SK-N-SH treated with all-trans-retinoic acid at 6 μM for 48 hours (cell line): ENCODE results near the gene AGL.
"Not testable (repeated sequence)": the region's sequence is repeated elsewhere in the genome, so short reads cannot be mapped to it uniquely, and the experiment has no call there.

Experiments used
- ATAC-seq: fragments of 200-7000 bp; cut with Tn5 transposase; 3 replicates; pipeline ENCODE4 v1.9.1; 2020; ENCODE audit warnings: mild to moderate bottlenecking, moderate library complexity
- ARNTL ChIP-seq: fragments of 450-650 bp; formaldehyde crosslinking; IDR thresholded peaks from 2 replicates; pipeline ENCODE4 v1.5.0; 2020; ENCODE audit warnings: low read depth, mild to moderate bottlenecking, moderate library complexity, borderline replicate concordance
- BACH2 ChIP-seq: fragments of 250-450 bp; sonication (Bioruptor Pico); IDR thresholded peaks from 2 replicates; pipeline ENCODE4 v1.9.0; 2021; ENCODE audit warnings: mild to moderate bottlenecking, borderline replicate concordance
- CSDC2 ChIP-seq: fragments of 250-450 bp; sonication (Bioruptor Pico); IDR thresholded peaks from 2 replicates; pipeline ENCODE4 v1.5.0; 2020; ENCODE audit warnings: mild to moderate bottlenecking, moderate library complexity
- ESRRG ChIP-seq: fragments of 250-450 bp; sonication (Bioruptor Pico); IDR thresholded peaks from 2 replicates; pipeline ENCODE4 v1.6.1; 2021; ENCODE audit warnings: mild to moderate bottlenecking
- ISL1 ChIP-seq: fragments of 250-450 bp; sonication (Bioruptor Pico); IDR thresholded peaks from 2 replicates; pipeline ENCODE4 v2.1.2; 2022; ENCODE audit warnings: mild to moderate bottlenecking, moderate library complexity
- OSR1 ChIP-seq: fragments of 250-450 bp; sonication (Bioruptor Pico); IDR thresholded peaks from 2 replicates; pipeline ENCODE4 v1.8.0; 2022; ENCODE audit warnings: moderate library complexity, mild to moderate bottlenecking, inconsistent platforms
- PPARA ChIP-seq: fragments of 250-450 bp; sonication (Bioruptor Pico); IDR thresholded peaks from 2 replicates; pipeline ENCODE4 v1.5.0; 2020; ENCODE audit warnings: mild to moderate bottlenecking, borderline replicate concordance
- RARB ChIP-seq: fragments of 250-450 bp; sonication (Bioruptor Pico); IDR thresholded peaks from 2 replicates; pipeline ENCODE4 v1.8.0; 2021; ENCODE audit warnings: mild to moderate bottlenecking, moderate library complexity
- SNAI2 ChIP-seq: fragments of 250-450 bp; sonication (Bioruptor Pico); IDR thresholded peaks from 2 replicates; pipeline ENCODE4 v1.5.0; 2020; ENCODE audit warnings: mild to moderate bottlenecking, moderate library complexity
- TCF4 ChIP-seq: fragments of 250-450 bp; sonication (Bioruptor Pico); IDR thresholded peaks from 2 replicates; pipeline ENCODE4 v1.8.0; 2021; ENCODE audit warnings: mild to moderate bottlenecking, moderate library complexity, borderline replicate concordance
- TOX ChIP-seq: fragments of 250-450 bp; sonication (Bioruptor Pico); IDR thresholded peaks from 2 replicates; pipeline ENCODE4 v1.8.0; 2021; ENCODE audit warnings: mild to moderate bottlenecking, moderate library complexity, borderline replicate concordance
- ZFP3 ChIP-seq: fragments of 250-450 bp; sonication (Bioruptor Pico); IDR thresholded peaks from 2 replicates; pipeline ENCODE4 v1.5.0; 2020; ENCODE audit warnings: mild to moderate bottlenecking, moderate library complexity
- ZFP30 ChIP-seq: fragments of 450-650 bp; formaldehyde crosslinking; IDR thresholded peaks from 2 replicates; pipeline ENCODE4 v1.5.0; 2022; ENCODE audit warnings: mild to moderate bottlenecking, moderate library complexity
- ZNF565 ChIP-seq: fragments of 450-650 bp; formaldehyde crosslinking; conservative IDR thresholded peaks from 2 replicates; pipeline ENCODE4 v1.5.0; 2020; ENCODE audit warnings: low read depth, mild to moderate bottlenecking, moderate library complexity
- ZNF70 ChIP-seq: fragments of 450-650 bp; formaldehyde crosslinking; IDR thresholded peaks from 2 replicates; pipeline ENCODE4 v1.5.0; 2020; ENCODE audit warnings: mild to moderate bottlenecking, moderate library complexity
- ZNF8 ChIP-seq: fragments of 450-650 bp; formaldehyde crosslinking; IDR thresholded peaks from 2 replicates; pipeline ENCODE4 v1.5.0; 2020; ENCODE audit warnings: mild to moderate bottlenecking, moderate library complexity
- TF ChIP-seq, protein P1 (sequence below): fragments of 250-450 bp; sonication (Bioruptor Pico); IDR thresholded peaks from 2 replicates; pipeline ENCODE4 v1.8.0; 2021; ENCODE audit warnings: low read depth, mild to moderate bottlenecking, moderate library complexity, borderline replicate concordance
- TF ChIP-seq, protein P2 (sequence below): fragments of 250-450 bp; sonication (Bioruptor Pico); IDR thresholded peaks from 2 replicates; pipeline ENCODE4 v1.5.1; 2020; ENCODE audit warnings: low read depth, mild to moderate bottlenecking, moderate library complexity
- TF ChIP-seq, protein P3 (sequence below): fragments of 250-450 bp; sonication (Bioruptor Pico); IDR thresholded peaks from 2 replicates; pipeline ENCODE4 v1.5.0; 2020; ENCODE audit warnings: mild to moderate bottlenecking, moderate library complexity
- TF ChIP-seq, protein P4 (sequence below): fragments of 250-450 bp; sonication (Bioruptor Pico); IDR thresholded peaks from 2 replicates; pipeline ENCODE4 v1.5.1; 2021; ENCODE audit warnings: mild to moderate bottlenecking, moderate library complexity
- TF ChIP-seq, protein P5 (sequence below): fragments of 250-450 bp; sonication (Bioruptor Pico); IDR thresholded peaks from 2 replicates; pipeline ENCODE4 v1.8.0; 2020; ENCODE audit warnings: mild to moderate bottlenecking, moderate library complexity, borderline replicate concordance

Gene AGL

DNA sequence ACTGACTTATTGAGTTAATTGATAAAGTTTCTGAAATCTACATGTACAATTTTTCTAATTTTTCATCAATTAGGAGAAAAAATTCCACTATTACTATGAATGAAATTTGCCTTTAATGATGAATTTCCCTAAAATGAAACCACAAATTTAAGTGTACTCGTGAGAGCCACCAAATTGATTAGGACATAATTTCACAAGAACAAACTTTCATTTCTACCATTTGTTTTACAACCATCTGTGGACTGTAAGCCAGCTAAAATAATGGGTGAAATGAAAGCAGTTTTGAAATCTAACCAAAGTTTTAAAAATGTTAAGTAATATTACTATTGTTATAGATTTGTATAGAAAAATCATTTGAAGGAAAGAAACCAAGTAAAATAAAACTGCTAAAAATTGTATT lies 41.8 kb downstream of the AGL start:
- TF ChIP-seq, protein P1, sequence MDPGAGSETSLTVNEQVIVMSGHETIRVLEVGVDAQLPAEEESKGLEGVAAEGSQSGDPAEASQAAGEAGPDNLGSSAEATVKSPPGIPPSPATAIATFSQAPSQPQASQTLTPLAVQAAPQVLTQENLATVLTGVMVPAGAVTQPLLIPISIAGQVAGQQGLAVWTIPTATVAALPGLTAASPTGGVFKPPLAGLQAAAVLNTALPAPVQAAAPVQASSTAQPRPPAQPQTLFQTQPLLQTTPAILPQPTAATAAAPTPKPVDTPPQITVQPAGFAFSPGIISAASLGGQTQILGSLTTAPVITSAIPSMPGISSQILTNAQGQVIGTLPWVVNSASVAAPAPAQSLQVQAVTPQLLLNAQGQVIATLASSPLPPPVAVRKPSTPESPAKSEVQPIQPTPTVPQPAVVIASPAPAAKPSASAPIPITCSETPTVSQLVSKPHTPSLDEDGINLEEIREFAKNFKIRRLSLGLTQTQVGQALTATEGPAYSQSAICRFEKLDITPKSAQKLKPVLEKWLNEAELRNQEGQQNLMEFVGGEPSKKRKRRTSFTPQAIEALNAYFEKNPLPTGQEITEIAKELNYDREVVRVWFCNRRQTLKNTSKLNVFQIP (CRISPR knock-in tag): no peak
- TF ChIP-seq SNAI2: no peak
- TF ChIP-seq TCF4 (CRISPR knock-in tag): no peak
- no peak for TF ChIP-seq ZFP30 (CRISPR knock-in tag)
- TF ChIP-seq, protein P2, sequence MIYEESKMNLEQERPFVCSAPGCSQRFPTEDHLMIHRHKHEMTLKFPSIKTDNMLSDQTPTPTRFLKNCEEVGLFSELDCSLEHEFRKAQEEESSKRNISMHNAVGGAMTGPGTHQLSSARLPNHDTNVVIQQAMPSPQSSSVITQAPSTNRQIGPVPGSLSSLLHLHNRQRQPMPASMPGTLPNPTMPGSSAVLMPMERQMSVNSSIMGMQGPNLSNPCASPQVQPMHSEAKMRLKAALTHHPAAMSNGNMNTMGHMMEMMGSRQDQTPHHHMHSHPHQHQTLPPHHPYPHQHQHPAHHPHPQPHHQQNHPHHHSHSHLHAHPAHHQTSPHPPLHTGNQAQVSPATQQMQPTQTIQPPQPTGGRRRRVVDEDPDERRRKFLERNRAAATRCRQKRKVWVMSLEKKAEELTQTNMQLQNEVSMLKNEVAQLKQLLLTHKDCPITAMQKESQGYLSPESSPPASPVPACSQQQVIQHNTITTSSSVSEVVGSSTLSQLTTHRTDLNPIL (CRISPR knock-in tag): no peak
- no peak for TF ChIP-seq ISL1 (CRISPR knock-in tag)
- TF ChIP-seq CSDC2: no peak
- no peak for TF ChIP-seq BACH2 (CRISPR knock-in tag)
- TF ChIP-seq, protein P3, sequence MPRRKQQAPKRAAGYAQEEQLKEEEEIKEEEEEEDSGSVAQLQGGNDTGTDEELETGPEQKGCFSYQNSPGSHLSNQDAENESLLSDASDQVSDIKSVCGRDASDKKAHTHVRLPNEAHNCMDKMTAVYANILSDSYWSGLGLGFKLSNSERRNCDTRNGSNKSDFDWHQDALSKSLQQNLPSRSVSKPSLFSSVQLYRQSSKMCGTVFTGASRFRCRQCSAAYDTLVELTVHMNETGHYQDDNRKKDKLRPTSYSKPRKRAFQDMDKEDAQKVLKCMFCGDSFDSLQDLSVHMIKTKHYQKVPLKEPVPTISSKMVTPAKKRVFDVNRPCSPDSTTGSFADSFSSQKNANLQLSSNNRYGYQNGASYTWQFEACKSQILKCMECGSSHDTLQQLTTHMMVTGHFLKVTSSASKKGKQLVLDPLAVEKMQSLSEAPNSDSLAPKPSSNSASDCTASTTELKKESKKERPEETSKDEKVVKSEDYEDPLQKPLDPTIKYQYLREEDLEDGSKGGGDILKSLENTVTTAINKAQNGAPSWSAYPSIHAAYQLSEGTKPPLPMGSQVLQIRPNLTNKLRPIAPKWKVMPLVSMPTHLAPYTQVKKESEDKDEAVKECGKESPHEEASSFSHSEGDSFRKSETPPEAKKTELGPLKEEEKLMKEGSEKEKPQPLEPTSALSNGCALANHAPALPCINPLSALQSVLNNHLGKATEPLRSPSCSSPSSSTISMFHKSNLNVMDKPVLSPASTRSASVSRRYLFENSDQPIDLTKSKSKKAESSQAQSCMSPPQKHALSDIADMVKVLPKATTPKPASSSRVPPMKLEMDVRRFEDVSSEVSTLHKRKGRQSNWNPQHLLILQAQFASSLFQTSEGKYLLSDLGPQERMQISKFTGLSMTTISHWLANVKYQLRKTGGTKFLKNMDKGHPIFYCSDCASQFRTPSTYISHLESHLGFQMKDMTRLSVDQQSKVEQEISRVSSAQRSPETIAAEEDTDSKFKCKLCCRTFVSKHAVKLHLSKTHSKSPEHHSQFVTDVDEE (CRISPR knock-in tag): no peak
- no peak for TF ChIP-seq ARNTL (CRISPR knock-in tag)
- TF ChIP-seq TOX (CRISPR knock-in tag): no peak
- TF ChIP-seq ZNF70 (CRISPR knock-in tag): no peak
- TF ChIP-seq ZNF8 (CRISPR knock-in tag): no peak
- TF ChIP-seq PPARA (CRISPR knock-in tag): no peak
- no peak for TF ChIP-seq ESRRG (CRISPR knock-in tag)
- TF ChIP-seq RARB (CRISPR knock-in tag): no peak
- TF ChIP-seq, all 23 proteins: peak for 0

DNA sequence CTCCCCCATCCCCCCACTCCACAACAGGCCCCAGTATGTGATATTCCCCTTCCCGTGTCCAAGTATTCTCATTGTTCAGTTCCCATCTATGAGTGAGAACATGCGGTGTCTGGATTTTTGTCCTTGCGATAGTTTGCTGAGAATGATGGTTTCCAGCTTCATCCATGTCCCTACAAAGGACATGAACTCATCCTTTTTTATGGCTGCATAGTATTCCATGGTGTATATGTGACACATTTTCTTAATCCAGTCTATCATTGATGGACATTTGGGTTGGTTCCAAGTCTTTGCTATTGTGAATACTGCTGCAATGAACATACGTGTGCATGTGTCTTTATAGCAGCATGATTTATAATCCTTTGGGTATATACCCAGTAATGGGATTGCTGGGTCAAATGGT lies 53.1 kb downstream of the AGL start:
- ATAC-seq: not testable (repeated sequence)

More for the DNA sequence above, 41.8 kb downstream of the AGL start:
- ATAC-seq: no peak

DNA sequence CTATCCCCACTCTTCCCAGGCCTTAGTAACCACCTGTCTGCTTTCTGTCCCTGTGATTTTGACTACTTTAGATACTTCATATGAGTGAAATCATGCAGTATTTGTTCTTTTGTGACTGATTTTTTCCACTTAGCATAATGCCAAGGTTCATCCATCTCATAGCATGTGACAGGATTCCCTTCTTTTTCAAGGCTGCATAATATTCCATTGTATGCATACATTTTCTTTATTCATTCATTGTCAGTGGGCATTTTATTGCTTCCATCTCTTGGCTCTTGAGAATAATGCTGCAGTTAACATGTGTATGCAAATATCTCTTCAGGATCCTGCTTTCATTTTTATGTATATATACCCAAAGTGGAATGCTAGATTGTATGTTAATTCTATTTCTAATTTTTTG lies 56.4 kb downstream of the AGL start:
- TF ChIP-seq, protein P4, sequence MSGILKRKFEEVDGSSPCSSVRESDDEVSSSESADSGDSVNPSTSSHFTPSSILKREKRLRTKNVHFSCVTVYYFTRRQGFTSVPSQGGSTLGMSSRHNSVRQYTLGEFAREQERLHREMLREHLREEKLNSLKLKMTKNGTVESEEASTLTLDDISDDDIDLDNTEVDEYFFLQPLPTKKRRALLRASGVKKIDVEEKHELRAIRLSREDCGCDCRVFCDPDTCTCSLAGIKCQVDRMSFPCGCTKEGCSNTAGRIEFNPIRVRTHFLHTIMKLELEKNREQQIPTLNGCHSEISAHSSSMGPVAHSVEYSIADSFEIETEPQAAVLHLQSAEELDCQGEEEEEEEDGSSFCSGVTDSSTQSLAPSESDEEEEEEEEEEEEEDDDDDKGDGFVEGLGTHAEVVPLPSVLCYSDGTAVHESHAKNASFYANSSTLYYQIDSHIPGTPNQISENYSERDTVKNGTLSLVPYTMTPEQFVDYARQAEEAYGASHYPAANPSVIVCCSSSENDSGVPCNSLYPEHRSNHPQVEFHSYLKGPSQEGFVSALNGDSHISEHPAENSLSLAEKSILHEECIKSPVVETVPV (CRISPR knock-in tag): no peak
- TF ChIP-seq, protein P5, sequence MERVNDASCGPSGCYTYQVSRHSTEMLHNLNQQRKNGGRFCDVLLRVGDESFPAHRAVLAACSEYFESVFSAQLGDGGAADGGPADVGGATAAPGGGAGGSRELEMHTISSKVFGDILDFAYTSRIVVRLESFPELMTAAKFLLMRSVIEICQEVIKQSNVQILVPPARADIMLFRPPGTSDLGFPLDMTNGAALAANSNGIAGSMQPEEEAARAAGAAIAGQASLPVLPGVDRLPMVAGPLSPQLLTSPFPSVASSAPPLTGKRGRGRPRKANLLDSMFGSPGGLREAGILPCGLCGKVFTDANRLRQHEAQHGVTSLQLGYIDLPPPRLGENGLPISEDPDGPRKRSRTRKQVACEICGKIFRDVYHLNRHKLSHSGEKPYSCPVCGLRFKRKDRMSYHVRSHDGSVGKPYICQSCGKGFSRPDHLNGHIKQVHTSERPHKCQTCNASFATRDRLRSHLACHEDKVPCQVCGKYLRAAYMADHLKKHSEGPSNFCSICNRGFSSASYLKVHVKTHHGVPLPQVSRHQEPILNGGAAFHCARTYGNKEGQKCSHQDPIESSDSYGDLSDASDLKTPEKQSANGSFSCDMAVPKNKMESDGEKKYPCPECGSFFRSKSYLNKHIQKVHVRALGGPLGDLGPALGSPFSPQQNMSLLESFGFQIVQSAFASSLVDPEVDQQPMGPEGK (CRISPR knock-in tag): no peak
- TF ChIP-seq ZFP30 (CRISPR knock-in tag) (no peak), OSR1 (CRISPR knock-in tag) (no peak)
- no peak for ATAC-seq

DNA sequence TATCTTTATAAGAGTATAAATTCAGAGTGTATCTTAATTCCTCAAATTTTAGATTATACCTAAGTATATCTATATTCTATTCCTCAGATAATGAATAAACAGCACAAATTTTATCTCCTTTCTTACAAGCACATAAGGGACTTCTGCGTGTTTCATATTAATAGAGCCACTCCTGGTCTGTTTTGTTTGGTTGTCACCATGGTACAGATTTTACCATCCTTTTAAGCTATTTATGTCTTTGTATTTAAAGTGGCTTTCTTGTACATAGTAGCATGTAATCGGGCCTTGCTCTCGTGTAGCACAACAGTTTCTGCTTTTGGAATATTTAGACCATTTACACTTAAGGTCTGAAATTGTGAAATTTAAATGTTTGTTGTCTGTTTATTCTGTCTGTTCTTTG lies 67.1 kb downstream of the AGL start:
- ATAC-seq: no peak

More for the DNA sequence above, 67.1 kb downstream of the AGL start:
- no peak for TF ChIP-seq ARNTL (CRISPR knock-in tag)
- TF ChIP-seq, protein P2 (CRISPR knock-in tag): no peak
- TF ChIP-seq RARB (CRISPR knock-in tag): no peak
- no peak for TF ChIP-seq ZFP3 (CRISPR knock-in tag)
- no peak for TF ChIP-seq SNAI2
- no peak for TF ChIP-seq CSDC2
- TF ChIP-seq TCF4 (CRISPR knock-in tag): no peak
- no peak for TF ChIP-seq PPARA (CRISPR knock-in tag)
- no peak for TF ChIP-seq ESRRG (CRISPR knock-in tag)
- TF ChIP-seq, protein P1 (CRISPR knock-in tag): no peak
- TF ChIP-seq BACH2 (CRISPR knock-in tag): no peak
- no peak for TF ChIP-seq ZFP30 (CRISPR knock-in tag)
- TF ChIP-seq ZNF70 (CRISPR knock-in tag): no peak
- TF ChIP-seq ZNF8 (CRISPR knock-in tag): no peak
- TF ChIP-seq ZNF565 (CRISPR knock-in tag): no peak
